ENCODE measurements around the gene LYRM2. TPM values are rescaled to one million over a fixed set of nuclear protein-coding genes. Genes with fewer than 3 reads are reported as not detected.

The LYRM2 gene
- total and polyA plus RNA-seq, 9 of the 15 experiments (the other 6 are each of a cell fraction or from before 2014, with no cell fraction given), result 13.9 to 115 (median 42.9) TPM

DNA sequence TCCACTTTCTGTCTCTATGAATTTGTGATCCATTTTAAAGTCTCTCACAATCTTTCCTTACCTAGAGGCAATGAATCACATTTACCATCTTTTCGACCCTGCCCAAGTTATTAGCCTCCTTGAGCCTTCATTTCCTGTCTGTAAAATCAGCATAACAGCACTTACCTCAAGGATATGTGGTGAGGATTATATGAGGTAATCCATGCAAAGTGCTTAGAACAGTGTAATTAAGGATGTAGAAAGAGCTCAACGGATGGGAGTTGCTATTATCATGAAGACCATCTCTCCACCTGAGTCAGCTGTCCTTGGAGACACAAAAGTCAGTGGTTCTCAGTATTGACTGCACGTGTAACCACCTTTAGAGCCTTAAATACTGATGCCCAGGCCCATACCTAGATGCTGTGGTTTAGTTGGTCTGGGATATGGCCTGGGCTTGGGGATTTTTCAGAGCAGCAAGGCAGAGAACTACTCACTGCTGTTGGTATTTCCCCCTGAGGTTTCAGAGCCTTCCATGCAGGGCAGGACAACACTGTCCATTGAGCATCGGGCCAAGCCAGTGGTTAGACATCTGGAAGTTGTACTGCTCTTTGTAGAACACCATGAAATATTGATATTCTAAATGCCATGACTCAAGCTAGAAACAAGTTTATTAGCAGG, 55.8 kb downstream of the LYRM2 start:
- no peak overlapping the region for H3K9ac ChIP-seq (ENCODE audit: insufficient read depth in 1 of 2, low read depth in 2 of 2, low read length in 2 of 2)
- POLR2A ChIA-PET, result no interaction called here
- TF ChIP-seq BHLHE40 (IDR thresholded peaks at IDR 0.05; ENCODE audit: low read length) (no peak), BRF2 (IDR thresholded peaks at IDR 0.05; ENCODE audit: borderline replicate concordance, insufficient read depth, insufficient read length) (no peak), ZNF134 (CRISPR knock-in tag; conservative IDR thresholded peaks at IDR 0.05) (no peak), ZNF124 (CRISPR knock-in tag; IDR thresholded peaks at IDR 0.05) (no peak), EP300 (IDR thresholded peaks at IDR 0.05; ENCODE audit: low read length) (no peak), DIDO1 (tag; IDR thresholded peaks at IDR 0.05; ENCODE audit: low read depth) (no peak), MAFF (IDR thresholded peaks at IDR 0.05; ENCODE audit: low read length) (no peak), RAD21 (CRISPR knock-in tag; conservative IDR thresholded peaks at IDR 0.05 in 1 of 2, IDR thresholded peaks at IDR 0.05 in 1 of 2) (no peak), PATZ1 (CRISPR knock-in tag; IDR thresholded peaks at IDR 0.05; ENCODE audit: borderline replicate concordance) (no peak), ZNF655 (CRISPR knock-in tag; IDR thresholded peaks at IDR 0.05) (no peak), ESRRB (CRISPR knock-in tag; IDR thresholded peaks at IDR 0.05; ENCODE audit: borderline replicate concordance) (no peak), KAT2B (IDR thresholded peaks at IDR 0.05; ENCODE audit: low read depth, low read length) (no peak), ZNF696 (CRISPR knock-in tag; conservative IDR thresholded peaks at IDR 0.05) (no peak)
- TF ChIP-seq, protein P1, sequence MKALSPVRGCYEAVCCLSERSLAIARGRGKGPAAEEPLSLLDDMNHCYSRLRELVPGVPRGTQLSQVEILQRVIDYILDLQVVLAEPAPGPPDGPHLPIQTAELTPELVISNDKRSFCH (CRISPR knock-in tag; IDR thresholded peaks at IDR 0.05), result no peak
- TF ChIP-seq, protein P1 (tag; IDR thresholded peaks at IDR 0.05), result no peak
- TF ChIP-seq, protein P2, sequence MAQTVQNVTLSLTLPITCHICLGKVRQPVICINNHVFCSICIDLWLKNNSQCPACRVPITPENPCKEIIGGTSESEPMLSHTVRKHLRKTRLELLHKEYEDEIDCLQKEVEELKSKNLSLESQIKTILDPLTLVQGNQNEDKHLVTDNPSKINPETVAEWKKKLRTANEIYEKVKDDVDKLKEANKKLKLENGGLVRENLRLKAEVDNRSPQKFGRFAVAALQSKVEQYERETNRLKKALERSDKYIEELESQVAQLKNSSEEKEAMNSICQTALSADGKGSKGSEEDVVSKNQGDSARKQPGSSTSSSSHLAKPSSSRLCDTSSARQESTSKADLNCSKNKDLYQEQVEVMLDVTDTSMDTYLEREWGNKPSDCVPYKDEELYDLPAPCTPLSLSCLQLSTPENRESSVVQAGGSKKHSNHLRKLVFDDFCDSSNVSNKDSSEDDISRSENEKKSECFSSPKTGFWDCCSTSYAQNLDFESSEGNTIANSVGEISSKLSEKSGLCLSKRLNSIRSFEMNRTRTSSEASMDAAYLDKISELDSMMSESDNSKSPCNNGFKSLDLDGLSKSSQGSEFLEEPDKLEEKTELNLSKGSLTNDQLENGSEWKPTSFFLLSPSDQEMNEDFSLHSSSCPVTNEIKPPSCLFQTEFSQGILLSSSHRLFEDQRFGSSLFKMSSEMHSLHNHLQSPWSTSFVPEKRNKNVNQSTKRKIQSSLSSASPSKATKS (CRISPR knock-in tag; IDR thresholded peaks at IDR 0.05), result no peak

More for the DNA sequence above, 55.8 kb downstream of the LYRM2 start:
- Histone ChIP-seq H3K4me1 (replicated peaks in 1 of 2; ENCODE audit: control insufficient read depth in 2 of 2, insufficient read depth in 2 of 2, low read length in 2 of 2) (no peaks in the 10 kb centered on the region), H3K9me3 (replicated peaks; ENCODE audit: control insufficient read depth, insufficient read depth, low read depth, low read length) (no peaks in the 10 kb centered on the region), H3K4me2 (ENCODE audit: insufficient read depth, low read length) (no peak overlapping the region), H2AFZ (ENCODE audit: low read depth, low read length) (no peak overlapping the region), H3K4me3 (no peak overlapping the region), H3K36me3 (ENCODE audit: control insufficient read depth, insufficient read depth, low read length) (no peaks in the 10 kb centered on the region), H3K27me3 (ENCODE audit: control insufficient read depth in 2 of 2, insufficient read depth in 2 of 2, low read length in 2 of 2) (peaks cover 12 to 22% of the 10 kb centered on the region in 2 experiments; a peak in 4 of 5 replicates), H3K79me2 (ENCODE audit: control insufficient read depth, insufficient read depth, low read length) (no peaks in the 10 kb centered on the region), H3K9me1 (ENCODE audit: control insufficient read depth, insufficient read depth, low read length) (no peaks in the 10 kb centered on the region), H3K27ac (ENCODE audit: extremely low read depth, low read depth, low read length) (no peak overlapping the region), H4K20me1 (replicated peaks; ENCODE audit: control insufficient read depth, insufficient read depth, low read length) (no peaks in the 10 kb centered on the region)
- DNase-seq (ENCODE audit: extremely low read depth in 1 of 4, low spot score in 3 of 4) (no peak), FAIRE-seq (no peak), ATAC-seq (no peak)
- CTCF ChIA-PET (ENCODE audit: low intra/inter-chr PET ratio), result no interaction called here
- no TSS peak for BruUV-seq (replicated peaks)
- in situ Hi-C loops (cut with MboI), result no loop called here
- WGBS (ENCODE audit: insufficient coverage, low coverage, missing lambda C conversion rate), result 0% methylated on average over 4 of the region's 4 CpGs
- intact Hi-C loops (cut with micrococcal nuclease), result no loop called here

Data from K562 (cell line).